PFSK-1 (cell line): ENCODE results near the gene TMEM163.

Experiments
- FOXP2 ChIP-seq: optimal IDR thresholded peaks from 2 replicates; pipeline ENCODE3; 2011; ENCODE audit warnings: borderline replicate concordance, control low read depth, inconsistent platforms; ENCODE audit not compliant: insufficient read depth; ENCODE audit errors: extremely low read length, extremely low read depth
- POLR2AphosphoS5 ChIP-seq: IDR thresholded peaks from 2 replicates; pipeline ENCODE4 v1.6.1; 2012; ENCODE audit warnings: low read depth, mild to moderate bottlenecking, control low read depth, low read length, moderate library complexity
- REST ChIP-seq, 2 experiments: IDR thresholded peaks; 2 replicates each; pipeline versions ENCODE4 v1.6.1 to v1.8.0; 2011 to 2012; ENCODE audit warnings: low read depth in 2 of 2, low read length in 2 of 2, control low read depth in 1 of 2, inconsistent platforms in 1 of 2, mild to moderate bottlenecking in 1 of 2, moderate library complexity in 1 of 2; ENCODE audit not compliant: insufficient read depth in 1 of 2
- SIN3A ChIP-seq: IDR thresholded peaks from 2 replicates; pipeline ENCODE4 v1.6.1; 2012; ENCODE audit warnings: mild to moderate bottlenecking, low read length, moderate library complexity, borderline replicate concordance; ENCODE audit not compliant: insufficient read depth
- TAF1 ChIP-seq: IDR thresholded peaks from 2 replicates; pipeline ENCODE4 v1.6.1; 2012; ENCODE audit warnings: low read length, control low read depth, borderline replicate concordance; ENCODE audit not compliant: insufficient read depth

The TMEM163 gene

GRCh38 chr2:134576478-134576877, 142.3 kb downstream of the TMEM163 start:
- TF ChIP-seq POLR2AphosphoS5 (no peak), FOXP2 (no peak), REST (IDR thresholded peaks at IDR 0.05; ENCODE audit: insufficient read depth in 1 of 2, low read depth in 2 of 2, low read length in 2 of 2) (no peak), SIN3A (no peak), TAF1 (no peak)

- TF ChIP-seq SIN3A (no peak), TAF1 (no peak), POLR2AphosphoS5 (no peak), FOXP2 (no peak), REST (IDR thresholded peaks at IDR 0.05; ENCODE audit: insufficient read depth in 1 of 2, low read depth in 2 of 2, low read length in 2 of 2) (no peak)
These were observed 142.9 kb downstream of the TMEM163 start for GRCh38 chr2:134575888-134576287.

GRCh38 chr2:134574611-134575330, 144.0 kb downstream of the TMEM163 start:
- no peak for TF ChIP-seq SIN3A
- TF ChIP-seq REST (IDR thresholded peaks at IDR 0.05; ENCODE audit: insufficient read depth in 1 of 2, low read depth in 2 of 2, low read length in 2 of 2) = no peak
- TF ChIP-seq POLR2AphosphoS5 = no peak
- no peak for TF ChIP-seq FOXP2
- no peak for TF ChIP-seq TAF1

GRCh38 chr2:134573724-134574123, 145.1 kb downstream of the TMEM163 start:
- TF ChIP-seq POLR2AphosphoS5 (no peak), REST (IDR thresholded peaks at IDR 0.05; ENCODE audit: insufficient read depth in 1 of 2, low read depth in 2 of 2, low read length in 2 of 2) (no peak), FOXP2 (no peak), TAF1 (no peak), SIN3A (no peak)

- TF ChIP-seq SIN3A (no peak), POLR2AphosphoS5 (no peak), REST (IDR thresholded peaks at IDR 0.05; ENCODE audit: insufficient read depth in 1 of 2, low read depth in 2 of 2, low read length in 2 of 2) (no peak), FOXP2 (no peak), TAF1 (no peak)
These were observed 145.8 kb downstream of the TMEM163 start for GRCh38 chr2:134573085-134573370.
